Calu3 (cell line): ENCODE results near the gene CHSY1. TPM values are rescaled to one million over a fixed set of nuclear protein-coding genes. Genes with fewer than 3 reads are reported as not detected.
A peak's percentile ranks its signal among the peaks of the same experiment; 100 is the strongest.

Experiments
- BruUV-seq: library from RNA; stranded (reverse); fragments of 400-500 nt; replicated peaks from 2 replicates; lab custom pipeline; 2021; lab: Mats Ljungman, UMichigan
- CTCF ChIA-PET: fragments of 300-600 bp; sonication (Branson Sonifier 250); formaldehyde crosslinking; loops from one replicate; lab custom pipeline; 2022; ENCODE audit warnings: antibody characterized with exemption; lab: Charles Lee
- DNase-seq: peaks from one replicate; pipeline ENCODE4 v3.0.0; 2022
- H3K27ac Mint-ChIP-seq: one replicate; pipeline ENCODE4 v1.8.0; 2022; ENCODE audit warnings: mixed read lengths; ENCODE audit not compliant: unreplicated experiment
- H3K27me3 Mint-ChIP-seq: one replicate; pipeline ENCODE4 v1.8.0; 2022; ENCODE audit warnings: mixed read lengths; ENCODE audit not compliant: unreplicated experiment
- H3K36me3 Mint-ChIP-seq: one replicate; pipeline ENCODE4 v1.8.0; 2022; ENCODE audit warnings: mild to moderate bottlenecking, moderate library complexity, mixed read lengths; ENCODE audit not compliant: insufficient read depth, unreplicated experiment
- H3K4me1 Mint-ChIP-seq: one replicate; pipeline ENCODE4 v1.8.0; 2022; ENCODE audit warnings: mild to moderate bottlenecking, low read depth, mixed read lengths; ENCODE audit not compliant: unreplicated experiment
- H3K4me3 Mint-ChIP-seq: one replicate; pipeline ENCODE4 v1.8.0; 2022; ENCODE audit warnings: mild to moderate bottlenecking, low read depth, moderate library complexity, mixed read lengths; ENCODE audit not compliant: unreplicated experiment
- H3K9me3 Mint-ChIP-seq: one replicate; pipeline ENCODE4 v1.8.0; 2022; ENCODE audit warnings: low read depth, mixed read lengths; ENCODE audit not compliant: unreplicated experiment
- intact Hi-C: fragments of 100-400 bp; cut with micrococcal nuclease; formaldehyde crosslinking; loops from one replicate; pipeline ENCODE4 v1.10.0; 2022; ENCODE audit not compliant: unreplicated experiment
- total RNA-seq: library from RNA; stranded (reverse); gene quantifications from 2 replicates; pipeline ENCODE4 v1.2.3, GENCODE V29; 2022
- TF ChIP-seq, protein P1 (sequence below): fragments of 200-600 bp; IDR thresholded peaks from one replicate; pipeline ENCODE4 v1.8.0; 2022; ENCODE audit warnings: antibody characterized with exemption; ENCODE audit not compliant: unreplicated experiment

CHSY1 gene
- total RNA-seq, 1 experiment from 2014 or later, result 25.0 TPM

- Mint-ChIP-seq H3K36me3 (peaks cover 88% of the 10 kb centered on the region), H3K9me3 (no peaks in the 10 kb centered on the region), H3K27me3 (no peaks in the 10 kb centered on the region), H3K4me3 (no peak overlapping the region), H3K27ac (no peak overlapping the region), H3K4me1 (peaks cover 12% of the 10 kb centered on the region)
- no TSS peak for BruUV-seq
- no peak for DNase-seq
- CTCF ChIA-PET, result interaction anchor here (0.7 kb wide), 1 partner anchor 164 kb away, joined by 3 read pairs; no protein-coding TSS in a partner anchor
- TF ChIP-seq, protein P1, sequence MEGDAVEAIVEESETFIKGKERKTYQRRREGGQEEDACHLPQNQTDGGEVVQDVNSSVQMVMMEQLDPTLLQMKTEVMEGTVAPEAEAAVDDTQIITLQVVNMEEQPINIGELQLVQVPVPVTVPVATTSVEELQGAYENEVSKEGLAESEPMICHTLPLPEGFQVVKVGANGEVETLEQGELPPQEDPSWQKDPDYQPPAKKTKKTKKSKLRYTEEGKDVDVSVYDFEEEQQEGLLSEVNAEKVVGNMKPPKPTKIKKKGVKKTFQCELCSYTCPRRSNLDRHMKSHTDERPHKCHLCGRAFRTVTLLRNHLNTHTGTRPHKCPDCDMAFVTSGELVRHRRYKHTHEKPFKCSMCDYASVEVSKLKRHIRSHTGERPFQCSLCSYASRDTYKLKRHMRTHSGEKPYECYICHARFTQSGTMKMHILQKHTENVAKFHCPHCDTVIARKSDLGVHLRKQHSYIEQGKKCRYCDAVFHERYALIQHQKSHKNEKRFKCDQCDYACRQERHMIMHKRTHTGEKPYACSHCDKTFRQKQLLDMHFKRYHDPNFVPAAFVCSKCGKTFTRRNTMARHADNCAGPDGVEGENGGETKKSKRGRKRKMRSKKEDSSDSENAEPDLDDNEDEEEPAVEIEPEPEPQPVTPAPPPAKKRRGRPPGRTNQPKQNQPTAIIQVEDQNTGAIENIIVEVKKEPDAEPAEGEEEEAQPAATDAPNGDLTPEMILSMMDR, result no peak
- intact Hi-C loops, result no loop called here
These were observed 34.7 kb upstream of the CHSY1 start for GRCh38 chr15:101286471-101287114.

DNA sequence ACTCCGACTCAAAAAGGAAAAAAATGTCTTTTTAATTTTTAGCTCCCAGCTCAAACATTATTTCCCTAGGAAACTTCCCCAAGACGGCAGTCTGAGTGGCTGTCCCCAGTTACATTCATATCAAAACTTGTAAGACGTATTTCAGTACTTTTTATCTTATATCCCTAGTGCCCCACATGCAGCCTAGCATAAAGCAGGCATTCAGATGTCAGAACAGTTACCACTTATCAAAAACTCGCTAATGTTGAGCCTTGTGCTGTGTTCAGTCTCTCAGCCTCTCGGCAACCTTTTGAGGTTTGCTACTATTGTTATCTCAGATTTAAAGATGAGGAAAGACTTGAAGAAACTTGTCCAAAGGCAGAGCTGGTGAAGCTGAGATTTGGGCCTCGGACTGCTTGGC, 32.1 kb upstream of the CHSY1 start:
- CTCF ChIA-PET, result no interaction called here
- no TSS peak for BruUV-seq
- peaks cover 8% of the 10 kb centered on the region for H3K4me1 Mint-ChIP-seq
- no peaks in the 10 kb centered on the region for H3K27me3 Mint-ChIP-seq
- no peak for DNase-seq
- intact Hi-C loops, result no loop called here
- H3K4me3 Mint-ChIP-seq, result no peak overlapping the region
- H3K27ac Mint-ChIP-seq, result no peak overlapping the region
- TF ChIP-seq, protein P1, result no peak
- H3K9me3 Mint-ChIP-seq, result no peaks in the 10 kb centered on the region
- peaks cover 77% of the 10 kb centered on the region for H3K36me3 Mint-ChIP-seq

DNA sequence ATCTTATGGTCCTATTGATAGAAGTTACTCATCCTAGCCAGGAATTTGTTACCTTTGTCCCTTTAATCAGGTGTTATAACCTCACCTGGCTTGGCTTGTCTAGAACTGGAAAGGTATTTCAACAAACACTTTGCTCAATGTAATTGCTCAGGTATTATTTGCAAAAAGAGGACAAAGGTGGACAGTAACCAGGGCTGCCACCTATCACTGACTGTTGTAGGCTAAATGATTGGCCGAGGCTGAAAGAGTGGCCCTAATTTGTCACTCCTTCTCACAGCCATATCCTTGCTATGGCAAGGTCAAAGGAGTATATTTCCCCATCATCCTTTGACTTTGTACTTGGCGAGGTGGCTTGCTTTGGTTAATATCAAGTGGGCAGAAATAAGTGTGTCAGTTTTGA, 28.2 kb upstream of the CHSY1 start:
- TF ChIP-seq, protein P1, result no peak
- BruUV-seq, result no TSS peak
- Mint-ChIP-seq H3K27me3 (no peaks in the 10 kb centered on the region), H3K4me1 (peaks cover 1% of the 10 kb centered on the region), H3K9me3 (no peaks in the 10 kb centered on the region), H3K4me3 (no peak overlapping the region), H3K27ac (no peak overlapping the region), H3K36me3 (peaks cover 83% of the 10 kb centered on the region)
- no peak for DNase-seq
- intact Hi-C loops, result no loop called here
- CTCF ChIA-PET, result no interaction called here

GRCh38 chr15:101277943-101278564, 26.2 kb upstream of the CHSY1 start:
- DNase-seq, result no peak
- H3K9me3 Mint-ChIP-seq, result no peaks in the 10 kb centered on the region
- peak overlapping the region; percentile 94 for H3K27ac Mint-ChIP-seq
- intact Hi-C loops, result no loop called here
- H3K36me3 Mint-ChIP-seq, result peaks cover 82% of the 10 kb centered on the region
- BruUV-seq, result TSS peak; percentile 98
- peaks cover 20% of the 10 kb centered on the region for H3K4me1 Mint-ChIP-seq
- peak overlapping the region; percentile 91 for H3K4me3 Mint-ChIP-seq
- TF ChIP-seq, protein P1, result no peak
- H3K27me3 Mint-ChIP-seq, result no peaks in the 10 kb centered on the region
- CTCF ChIA-PET, result no interaction called here
